Activated CD8-positive, alpha-beta memory T cell treated with anti-CD3 and anti-CD28 coated beads for 36 hours (primary cell): ENCODE results near the gene ANKRD29. TPM values are rescaled to one million over a fixed set of nuclear protein-coding genes. Genes with fewer than 3 reads are reported as not detected.

Experiments used
- CTCF ChIA-PET: fragments of 350-600 bp; sonication (Branson Sonifier 250); formaldehyde crosslinking; loops from one replicate; lab custom pipeline; 2021; ENCODE audit warnings: antibody characterized with exemption; lab: Charles Lee
- POLR2A ChIA-PET: fragments of 350-600 bp; sonication (Branson Sonifier 250); formaldehyde crosslinking; loops from one replicate; lab custom pipeline; 2021; ENCODE audit warnings: antibody characterized with exemption; lab: Charles Lee
- total RNA-seq, 2 experiments: library from RNA; stranded (reverse); gene quantifications; one replicate each; pipeline ENCODE4 v1.2.3, GENCODE V29; 2021

The ANKRD29 gene
- total RNA-seq, 2 experiments from 2014 or later = not detected

DNA sequence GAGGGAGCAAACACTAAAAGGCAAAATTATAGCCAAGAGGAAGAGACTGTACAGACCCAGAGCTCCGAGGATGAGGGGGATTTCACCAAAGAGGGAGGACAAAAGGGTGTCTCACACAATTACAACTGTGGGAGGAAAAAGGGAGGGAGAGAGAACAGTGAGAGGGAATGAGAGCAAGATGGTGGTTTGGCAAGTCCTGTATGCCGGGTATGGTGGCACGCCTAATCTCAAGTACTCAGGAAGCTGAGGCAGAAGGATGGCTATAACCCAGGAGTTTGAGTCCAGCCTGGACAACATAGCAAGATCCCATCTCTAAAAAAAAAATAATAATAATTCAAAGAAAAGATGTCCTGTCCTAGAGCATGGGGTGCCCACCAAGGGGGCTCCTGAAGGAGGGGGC, 110.7 kb downstream of the ANKRD29 start:
- POLR2A ChIA-PET = no interaction called here
- CTCF ChIA-PET = interaction anchor here (1.2 kb wide), 1 partner anchor 151 kb away, joined by 3 read pairs; no protein-coding TSS in a partner anchor

- CTCF ChIA-PET = no interaction called here
- POLR2A ChIA-PET = no interaction called here
Measured at GRCh38 chr18:23550898-23551297, 111.8 kb downstream of the ANKRD29 start.

Other genes starting within 250 kb of the ANKRD29 start
- gene RIOK3, start 209.6 kb downstream of the ANKRD29 start, total RNA-seq = 10 to 100 TPM; 60.0 to 67.7 TPM
- 10 to 100 TPM; 43.2 to 44.6 TPM for gene RMC1, start 159.4 kb downstream of the ANKRD29 start, total RNA-seq
- 10 to 100 TPM; 28.1 to 31.3 TPM for gene NPC1, start 76.4 kb downstream of the ANKRD29 start, total RNA-seq
- gene LAMA3, start 26.5 kb upstream of the ANKRD29 start, total RNA-seq = under 1 TPM; 0.04 to 0.17 TPM